Muscle layer of duodenum (tissue), 2 donors: ENCODE results near the gene ARHGEF40.

Experiments used
- H3K27ac ChIP-seq: one replicate; pipeline ENCODE4 v1.7.0; 2013; ENCODE audit warnings: mild to moderate bottlenecking, low read length
- H3K27me3 ChIP-seq: one replicate; pipeline ENCODE4 v1.7.0; 2013; ENCODE audit warnings: low read depth, mild to moderate bottlenecking, control low read depth, low read length
- H3K36me3 ChIP-seq, 2 donors: one replicate each; pipeline ENCODE4 v1.7.0; 2013; ENCODE audit warnings: low read length in 2 of 2, control low read depth in 1 of 2, mild to moderate bottlenecking in 1 of 2; ENCODE audit not compliant: insufficient read depth in 2 of 2, control insufficient read depth in 1 of 2
- H3K4me1 ChIP-seq, 2 donors: one replicate each; pipeline ENCODE4 v1.7.0; 2013; ENCODE audit warnings: low read length in 2 of 2, mild to moderate bottlenecking in 2 of 2, control low read depth in 1 of 2, moderate library complexity in 1 of 2; ENCODE audit not compliant: insufficient read depth in 2 of 2, control insufficient read depth in 1 of 2
- H3K4me3 ChIP-seq, 2 donors: one replicate each; pipeline ENCODE4 v1.7.0; 2013; ENCODE audit warnings: low read length in 2 of 2, low read depth in 1 of 2, mild to moderate bottlenecking in 1 of 2
- H3K9me3 ChIP-seq, 2 donors: one replicate each; pipeline ENCODE4 v1.7.0; 2013; ENCODE audit warnings: low read length in 2 of 2, control low read depth in 1 of 2, mild to moderate bottlenecking in 1 of 2; ENCODE audit not compliant: control insufficient read depth in 1 of 2
- donor health status: healthy.

ARHGEF40 gene

GRCh38 chr14:21077672-21078071, 7.6 kb downstream of the ARHGEF40 start:
- Histone ChIP-seq H3K9me3 (no peaks in the 10 kb centered on the region), H3K27ac (no peak overlapping the region), H3K27me3 (no peaks in the 10 kb centered on the region), H3K36me3 (peaks cover 65 to 81% of the 10 kb centered on the region in 2 donors), H3K4me3 (no peak overlapping the region), H3K4me1 (peaks cover 0 to 5% of the 10 kb centered on the region in 2 donors)

GRCh38 chr14:21078287-21078686, 8.2 kb downstream of the ARHGEF40 start:
- Histone ChIP-seq H3K36me3 (peaks cover 65 to 82% of the 10 kb centered on the region in 2 donors), H3K4me3 (no peak overlapping the region), H3K27me3 (no peaks in the 10 kb centered on the region), H3K27ac (no peak overlapping the region), H3K9me3 (no peaks in the 10 kb centered on the region), H3K4me1 (no peaks in the 10 kb centered on the region)

GRCh38 chr14:21078726-21079125, 8.6 kb downstream of the ARHGEF40 start:
- Histone ChIP-seq H3K4me3 (no peak overlapping the region), H3K9me3 (no peaks in the 10 kb centered on the region), H3K27ac (no peak overlapping the region), H3K36me3 (peaks cover 61 to 86% of the 10 kb centered on the region in 2 donors), H3K4me1 (no peaks in the 10 kb centered on the region), H3K27me3 (no peaks in the 10 kb centered on the region)

- H3K27ac ChIP-seq: no peak overlapping the region
- H3K9me3 ChIP-seq: no peaks in the 10 kb centered on the region
- H3K4me3 ChIP-seq: no peak overlapping the region
- H3K36me3 ChIP-seq: peaks cover 65 to 87% of the 10 kb centered on the region in 2 donors
- no peaks in the 10 kb centered on the region for H3K27me3 ChIP-seq
- peaks cover 0 to 6% of the 10 kb centered on the region in 2 donors for H3K4me1 ChIP-seq
These were observed 11.5 kb downstream of the ARHGEF40 start for GRCh38 chr14:21081521-21082142.

- H3K36me3 ChIP-seq: peaks cover 52 to 78% of the 10 kb centered on the region in 2 donors
- H3K27ac ChIP-seq: no peak overlapping the region
- H3K9me3 ChIP-seq: no peaks in the 10 kb centered on the region
- no peak overlapping the region for H3K4me3 ChIP-seq
- peaks cover 6 to 13% of the 10 kb centered on the region in 2 donors for H3K4me1 ChIP-seq
- no peaks in the 10 kb centered on the region for H3K27me3 ChIP-seq
These were observed 13.6 kb downstream of the ARHGEF40 start for GRCh38 chr14:21083565-21084325.

GRCh38 chr14:21084396-21084795, 14.3 kb downstream of the ARHGEF40 start:
- Histone ChIP-seq H3K4me3 (no peak overlapping the region), H3K27me3 (no peaks in the 10 kb centered on the region), H3K36me3 (peaks cover 46 to 76% of the 10 kb centered on the region in 2 donors), H3K4me1 (peaks cover 6 to 13% of the 10 kb centered on the region in 2 donors), H3K9me3 (no peaks in the 10 kb centered on the region), H3K27ac (no peak overlapping the region)

- no peak overlapping the region for H3K27ac ChIP-seq
- peaks cover 45 to 76% of the 10 kb centered on the region in 2 donors for H3K36me3 ChIP-seq
- peaks cover 6 to 13% of the 10 kb centered on the region in 2 donors for H3K4me1 ChIP-seq
- H3K9me3 ChIP-seq: no peaks in the 10 kb centered on the region
- H3K4me3 ChIP-seq: no peak overlapping the region
- no peaks in the 10 kb centered on the region for H3K27me3 ChIP-seq
These were observed 15.1 kb downstream of the ARHGEF40 start for GRCh38 chr14:21084998-21085853.

- H3K4me1 ChIP-seq: peaks cover 6 to 13% of the 10 kb centered on the region in 2 donors
- no peak overlapping the region for H3K27ac ChIP-seq
- no peaks in the 10 kb centered on the region for H3K27me3 ChIP-seq
- no peaks in the 10 kb centered on the region for H3K9me3 ChIP-seq
- no peak overlapping the region for H3K4me3 ChIP-seq
- H3K36me3 ChIP-seq: peaks cover 45 to 75% of the 10 kb centered on the region in 2 donors
These were observed 16.8 kb downstream of the ARHGEF40 start for GRCh38 chr14:21086908-21087293.

- peaks cover 41 to 73% of the 10 kb centered on the region in 2 donors for H3K36me3 ChIP-seq
- H3K4me1 ChIP-seq: peaks cover 6 to 18% of the 10 kb centered on the region in 2 donors
- no peaks in the 10 kb centered on the region for H3K27me3 ChIP-seq
- H3K27ac ChIP-seq: no peak overlapping the region
- H3K4me3 ChIP-seq: no peak overlapping the region
- H3K9me3 ChIP-seq: no peaks in the 10 kb centered on the region
These were observed 17.4 kb downstream of the ARHGEF40 start for GRCh38 chr14:21087294-21088091.

GRCh38 chr14:21088687-21089086, 18.6 kb downstream of the ARHGEF40 start:
- Histone ChIP-seq H3K27ac (no peak overlapping the region), H3K4me3 (no peak overlapping the region), H3K9me3 (no peaks in the 10 kb centered on the region), H3K36me3 (peaks cover 35 to 69% of the 10 kb centered on the region in 2 donors), H3K27me3 (no peaks in the 10 kb centered on the region), H3K4me1 (peaks cover 6 to 28% of the 10 kb centered on the region in 2 donors)
